Measurements from ENCODE around the gene SPRTN. TPM values are rescaled to one million over a fixed set of nuclear protein-coding genes. Genes with fewer than 3 reads are reported as not detected.
A peak's percentile ranks its signal among the peaks of the same experiment; 100 is the strongest.

SPRTN gene
- total RNA-seq, 1 experiment from 2014 or later = 15.1 TPM

GRCh38 chr1:231376875-231377549, 38.9 kb downstream of the SPRTN start:
- DNase-seq (ENCODE audit: low read depth) = peak; percentile 6

GRCh38 chr1:231381729-231382128, 43.6 kb downstream of the SPRTN start:
- no peak for DNase-seq (ENCODE audit: low read depth)

GRCh38 chr1:231382426-231382825, 44.3 kb downstream of the SPRTN start:
- DNase-seq (ENCODE audit: low read depth) = no peak

GRCh38 chr1:231383159-231383860, 45.2 kb downstream of the SPRTN start:
- DNase-seq (ENCODE audit: low read depth) = no peak

GRCh38 chr1:231384696-231385415, 46.8 kb downstream of the SPRTN start:
- DNase-seq (ENCODE audit: low read depth) = peak; percentile 3

GRCh38 chr1:231385416-231385748, 47.3 kb downstream of the SPRTN start:
- no peak for DNase-seq (ENCODE audit: low read depth)

- no peak for DNase-seq (ENCODE audit: low read depth)
Measured at GRCh38 chr1:231386466-231386865, 48.4 kb downstream of the SPRTN start.

GRCh38 chr1:231387770-231388669, 49.9 kb downstream of the SPRTN start:
- peak; percentile 51 for DNase-seq (ENCODE audit: low read depth)

GRCh38 chr1:231390071-231390470, 52.0 kb downstream of the SPRTN start:
- DNase-seq (ENCODE audit: low read depth) = peak; percentile 37

- DNase-seq (ENCODE audit: low read depth) = no peak
Measured at GRCh38 chr1:231392389-231393131, 54.5 kb downstream of the SPRTN start.

GRCh38 chr1:231393668-231394067, 55.6 kb downstream of the SPRTN start:
- DNase-seq (ENCODE audit: low read depth) = no peak

GRCh38 chr1:231395076-231395997, 57.2 kb downstream of the SPRTN start:
- DNase-seq (ENCODE audit: low read depth) = peak; percentile 88

GRCh38 chr1:231395998-231396390, 57.9 kb downstream of the SPRTN start:
- DNase-seq (ENCODE audit: low read depth) = no peak

- peak; percentile 17 for DNase-seq (ENCODE audit: low read depth)
Measured at GRCh38 chr1:231396643-231397042, 58.5 kb downstream of the SPRTN start.

- no peak for DNase-seq (ENCODE audit: low read depth)
Measured at GRCh38 chr1:231397886-231398671, 60.0 kb downstream of the SPRTN start.

GRCh38 chr1:231401478-231401877, 63.4 kb downstream of the SPRTN start:
- DNase-seq (ENCODE audit: low read depth) = no peak

- DNase-seq (ENCODE audit: low read depth) = no peak
Measured at GRCh38 chr1:231404318-231404717, 66.2 kb downstream of the SPRTN start.

All from RPMI7951 (cell line).